Psoas muscle (tissue), 8 donors: ENCODE data around the gene LIMA1. TPM values are rescaled to one million over a fixed set of nuclear protein-coding genes. Genes with fewer than 3 reads are reported as not detected.

ENCODE experiments used
- ATAC-seq, 4 donors: fragments of 200-7000 bp; cut with Tn5 transposase; one replicate each; pipeline ENCODE4 v1.9.1; 2020; ENCODE audit warnings: moderate library complexity in 3 of 4, mild to moderate bottlenecking in 2 of 4
- DNase-seq, 2 donors: peaks; one replicate each; pipeline ENCODE4 v3.0.0-alpha.2; 2020
- H3K27ac ChIP-seq: fragments of 200-600 bp; one replicate; pipeline ENCODE4 v1.8.0; 2022
- H3K27me3 ChIP-seq, 3 donors: fragments of 200-600 bp in 1 of 3; one replicate each; pipeline versions ENCODE4 v1.6.1 to v1.8.0; 2013 to 2022; ENCODE audit warnings: low read length in 2 of 3, mild to moderate bottlenecking in 2 of 3, moderate library complexity in 1 of 3; ENCODE audit not compliant: insufficient read depth in 3 of 3
- H3K36me3 ChIP-seq, 2 donors: fragments of 200-600 bp in 1 of 2; one replicate each; pipeline versions ENCODE4 v1.6.1 to v1.8.0; 2013 to 2022; ENCODE audit warnings: low read depth in 1 of 2, mild to moderate bottlenecking in 1 of 2, moderate library complexity in 1 of 2; ENCODE audit not compliant: insufficient read depth in 1 of 2
- H3K4me1 ChIP-seq: fragments of 200-600 bp; one replicate; pipeline ENCODE4 v1.8.0; 2022
- H3K4me3 ChIP-seq: fragments of 200-600 bp; one replicate; pipeline ENCODE4 v1.8.0; 2022; ENCODE audit warnings: mild to moderate bottlenecking
- H3K9me3 ChIP-seq: fragments of 200-600 bp; one replicate; pipeline ENCODE4 v1.8.0; 2022
- WGBS, 3 donors: extraction: QIAGEN DNeasy Blood & Tissue Kit; methylation state at CpG; one replicate each; pipeline versions ENCODE4 v1.1.6 to v1.1.7; 2013; 5-methylcytosine and 5-hydroxymethylcytosine counted together
- intact Hi-C, 2 donors: fragments of 100-400 bp; cut with DNase I; formaldehyde crosslinking; loops; one replicate each; pipeline versions ENCODE4 v1.11.0 to v1.14.2; 2022
- polyA plus RNA-seq, 3 donors: library from polyadenylated mRNA; stranded (reverse); fragments of 200-250 nt; gene quantifications; one replicate each; pipeline ENCODE4 v1.2.3, GENCODE V29; 2013
- total RNA-seq, 4 donors: library from RNA; stranded (reverse); fragmentation: NEBNext Ultra II Directional in 2 of 4; extraction: Animal tissue kit (Norgen Biotek cat#: 25700) in 2 of 4; gene quantifications; one replicate each; pipeline versions ENCODE4 v1.2.1 to v1.2.4, GENCODE V29; 2021 to 2023
- TF ChIP-seq, protein P1 (sequence below): fragments of 200-600 bp; IDR thresholded peaks from one replicate; pipeline ENCODE4 v1.8.0; 2022; ENCODE audit warnings: antibody characterized with exemption
- donor health status: healthy with polysubstance abuse.
- donor health status: DM: no; HTN: no; CAD: no; lungs with moderate emphysema.
- donor health status: Bipolar disorder and iron deficiency.
- donor health status: healthy.
- donor health status: DM: yes; HTN: yes; CAD: no.
- donor health status: DM: no; HTN: no; CAD: no.
- donor health status: DM: no; HTN: no; CAD: no.
- donor health status: DM: yes; HTN: yes; CAD: no.

The LIMA1 gene
- total and polyA plus RNA-seq, 7 donors, result 5.6 to 25.3 (median 9.0) TPM

DNA sequence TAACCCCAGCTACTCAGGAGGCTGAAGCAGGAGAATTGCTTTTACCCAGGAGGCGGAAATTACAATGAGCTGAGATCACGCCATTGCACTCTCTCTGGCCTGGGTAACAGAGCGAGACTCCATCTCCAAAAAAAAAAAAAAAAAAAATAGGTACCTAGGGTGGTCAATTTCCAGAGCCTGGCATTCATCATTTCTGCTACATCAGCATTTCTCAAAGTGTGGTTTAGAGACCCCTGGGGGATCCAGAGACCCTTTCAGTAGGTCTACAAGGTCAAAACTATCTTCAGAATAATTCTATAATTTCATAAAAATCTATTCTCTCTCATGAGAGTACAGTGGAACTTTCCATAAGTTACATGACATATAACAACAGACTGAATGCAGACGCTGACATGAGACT, 136.0 kb downstream of the LIMA1 start:
- TF ChIP-seq, protein P1, sequence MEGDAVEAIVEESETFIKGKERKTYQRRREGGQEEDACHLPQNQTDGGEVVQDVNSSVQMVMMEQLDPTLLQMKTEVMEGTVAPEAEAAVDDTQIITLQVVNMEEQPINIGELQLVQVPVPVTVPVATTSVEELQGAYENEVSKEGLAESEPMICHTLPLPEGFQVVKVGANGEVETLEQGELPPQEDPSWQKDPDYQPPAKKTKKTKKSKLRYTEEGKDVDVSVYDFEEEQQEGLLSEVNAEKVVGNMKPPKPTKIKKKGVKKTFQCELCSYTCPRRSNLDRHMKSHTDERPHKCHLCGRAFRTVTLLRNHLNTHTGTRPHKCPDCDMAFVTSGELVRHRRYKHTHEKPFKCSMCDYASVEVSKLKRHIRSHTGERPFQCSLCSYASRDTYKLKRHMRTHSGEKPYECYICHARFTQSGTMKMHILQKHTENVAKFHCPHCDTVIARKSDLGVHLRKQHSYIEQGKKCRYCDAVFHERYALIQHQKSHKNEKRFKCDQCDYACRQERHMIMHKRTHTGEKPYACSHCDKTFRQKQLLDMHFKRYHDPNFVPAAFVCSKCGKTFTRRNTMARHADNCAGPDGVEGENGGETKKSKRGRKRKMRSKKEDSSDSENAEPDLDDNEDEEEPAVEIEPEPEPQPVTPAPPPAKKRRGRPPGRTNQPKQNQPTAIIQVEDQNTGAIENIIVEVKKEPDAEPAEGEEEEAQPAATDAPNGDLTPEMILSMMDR, result no peak
- Histone ChIP-seq H3K9me3 (no peaks in the 10 kb centered on the region), H3K4me3 (no peak overlapping the region), H3K36me3 (peaks cover 0 to 7% of the 10 kb centered on the region in 2 donors), H3K27ac (no peak overlapping the region), H3K4me1 (peaks cover 3% of the 10 kb centered on the region), H3K27me3 (no peaks in the 10 kb centered on the region)
- ATAC-seq, result no peak
- intact Hi-C loops, result no loop called here
- 97 to 98% (median 98%) methylated on average over 4 of the region's 4 CpGs for WGBS, 3 donors
- DNase-seq, result no peak

DNA sequence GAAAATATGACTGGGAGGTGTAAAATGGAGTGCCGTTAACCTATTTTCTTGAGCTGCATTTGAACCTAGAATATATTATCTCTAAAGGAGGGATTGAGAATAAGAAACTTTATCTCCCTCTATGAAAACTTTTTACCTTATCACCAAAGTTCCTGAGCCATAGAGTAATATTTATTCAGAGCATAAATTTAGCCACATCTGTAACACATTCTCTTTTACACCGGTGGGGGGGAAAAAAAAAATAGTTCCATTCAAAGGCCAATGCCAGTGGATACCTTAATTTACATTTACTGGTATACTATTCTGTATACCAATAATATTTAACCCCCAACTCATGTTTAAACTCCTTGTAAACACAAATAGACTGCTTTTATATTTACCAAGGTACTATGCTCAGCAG, 137.9 kb downstream of the LIMA1 start:
- ATAC-seq, result no peak
- intact Hi-C loops, result no loop called here

DNA sequence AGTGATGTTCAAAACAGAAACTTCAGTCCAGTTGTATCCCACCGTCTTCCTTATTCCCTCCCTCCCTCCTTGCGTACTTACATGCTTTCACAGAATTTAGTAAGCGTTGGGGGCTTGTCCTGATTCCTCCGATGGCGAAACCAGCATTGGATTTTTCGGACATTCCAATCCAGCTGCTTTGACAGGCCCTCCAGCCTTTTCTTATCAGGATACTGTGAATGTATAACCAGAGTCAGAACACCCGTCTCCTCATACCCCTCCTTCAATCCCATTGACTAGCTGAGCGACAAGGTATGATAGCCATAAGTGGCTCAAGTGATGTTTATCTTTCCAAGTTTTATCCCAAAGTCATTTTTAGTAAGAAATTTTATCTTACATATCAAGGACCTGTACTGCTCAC, 140.3 kb downstream of the LIMA1 start:
- no peak overlapping the region for H3K27ac ChIP-seq
- TF ChIP-seq, protein P1, result no peak
- ATAC-seq, result no peak
- H3K36me3 ChIP-seq, result peaks cover 0 to 20% of the 10 kb centered on the region in 2 donors
- H3K27me3 ChIP-seq, result no peaks in the 10 kb centered on the region
- H3K4me3 ChIP-seq, result no peak overlapping the region
- H3K9me3 ChIP-seq, result no peaks in the 10 kb centered on the region
- no peak for DNase-seq
- intact Hi-C loops, result no loop called here
- WGBS, 3 donors, result 89 to 95% (median 92%) methylated on average over 8 of the region's 8 CpGs
- H3K4me1 ChIP-seq, result no peaks in the 10 kb centered on the region

More for the DNA sequence above, 137.9 kb downstream of the LIMA1 start:
- Histone ChIP-seq H3K4me3 (no peak overlapping the region), H3K27me3 (no peaks in the 10 kb centered on the region), H3K9me3 (no peaks in the 10 kb centered on the region), H3K27ac (no peak overlapping the region), H3K36me3 (peaks cover 0 to 18% of the 10 kb centered on the region in 2 donors), H3K4me1 (peaks cover 3% of the 10 kb centered on the region)
- TF ChIP-seq, protein P1, result no peak
- no peak for DNase-seq
- WGBS, 3 donors, result 68 to 91% (median 85%) methylated on average over 2 of the region's 2 CpGs

DNA sequence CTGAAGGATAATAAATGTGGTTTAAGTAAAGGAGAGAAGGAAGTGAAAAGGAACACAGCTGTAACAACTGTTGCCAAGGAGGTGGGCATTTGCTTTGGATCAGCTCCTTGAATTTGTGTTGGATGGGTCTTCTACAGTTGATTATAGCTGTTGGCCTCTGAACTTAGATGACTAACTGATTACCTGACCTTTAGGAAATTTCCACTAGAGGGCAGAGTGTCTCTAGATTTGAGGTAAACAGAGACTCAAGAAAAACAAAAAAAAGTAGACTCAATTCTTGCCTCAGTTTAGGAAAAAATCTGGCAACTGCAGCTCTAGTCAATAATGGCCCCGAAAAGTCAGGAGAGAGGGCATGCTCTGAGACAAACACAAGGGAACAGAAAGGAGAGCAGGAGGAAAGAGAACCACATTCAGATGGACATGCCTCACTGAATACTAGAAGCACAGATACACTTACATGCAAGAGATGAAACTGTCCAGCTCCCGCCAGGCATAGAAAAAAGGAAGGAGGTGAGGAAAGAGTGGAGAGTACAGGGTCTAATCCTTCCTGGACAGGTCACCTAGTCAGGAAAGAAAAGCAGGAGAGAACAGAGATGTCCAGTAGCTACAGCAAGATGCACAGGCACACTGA, 150.7 kb downstream of the LIMA1 start:
- intact Hi-C loops, result loop anchor here in 1 of 2 donors (2.0 to 5.0 kb wide), 2 partner anchors 45 to 182 kb away; no protein-coding TSS in a partner anchor
- Histone ChIP-seq H3K36me3 (peaks cover 0 to 88% of the 10 kb centered on the region in 2 donors), H3K27ac (no peak overlapping the region), H3K4me1 (no peaks in the 10 kb centered on the region), H3K27me3 (no peaks in the 10 kb centered on the region), H3K9me3 (no peaks in the 10 kb centered on the region), H3K4me3 (no peak overlapping the region)
- peak in 2 of 4 donors; percentile 30 to 67 for ATAC-seq
- WGBS, 3 donors, result 52 to 78% (median 77%) methylated on average over 2 of the region's 2 CpGs
- TF ChIP-seq, protein P1, result peak; percentile 60
- DNase-seq, result no peak

DNA sequence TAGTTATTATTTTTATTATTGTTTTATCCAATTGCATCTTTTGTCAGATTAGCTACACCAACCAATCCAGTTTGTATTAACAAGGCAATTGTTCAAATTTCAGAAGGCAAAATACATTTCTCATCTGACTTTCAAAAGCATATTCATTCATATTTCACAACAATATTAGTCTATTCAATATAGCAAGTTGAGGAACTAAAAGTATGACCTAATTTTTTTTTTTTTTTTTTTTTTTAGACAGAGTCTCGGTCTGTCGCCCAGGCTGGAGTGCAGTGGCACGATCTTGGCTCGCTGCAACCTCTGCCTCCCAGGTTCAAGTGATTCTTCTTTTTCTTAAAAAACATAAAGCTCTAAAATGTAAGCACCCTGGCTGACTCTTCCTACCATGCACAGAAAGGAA, 154.0 kb downstream of the LIMA1 start:
- WGBS, 3 donors, result 89 to 96% (median 90%) methylated on average over 4 of the region's 4 CpGs
- TF ChIP-seq, protein P1, result no peak
- no peak for ATAC-seq
- no peak for DNase-seq
- Histone ChIP-seq H3K9me3 (no peaks in the 10 kb centered on the region), H3K4me1 (no peaks in the 10 kb centered on the region), H3K27ac (no peak overlapping the region), H3K27me3 (no peaks in the 10 kb centered on the region), H3K36me3 (peaks cover 0 to 82% of the 10 kb centered on the region in 2 donors), H3K4me3 (no peak overlapping the region)
- intact Hi-C loops, result loop anchor here in 1 of 2 donors (5.0 kb wide), 1 partner anchor 48 kb away; no protein-coding TSS in a partner anchor
